Measurements from ENCODE around the gene TANC1.
A peak's percentile ranks its signal among the peaks of the same experiment; 100 is the strongest.

TANC1 gene

GRCh38 chr2:159196393-159196925 is 228.0 kb downstream of the TANC1 start:
- no peak for DNase-seq (ENCODE audit: low spot score)

GRCh38 chr2:159199236-159199635 is 230.8 kb downstream of the TANC1 start:
- DNase-seq (ENCODE audit: low spot score), result no peak

- no peak for DNase-seq (ENCODE audit: low spot score)
Observed at GRCh38 chr2:159199761-159200465, 231.5 kb downstream of the TANC1 start.

- no peak for DNase-seq (ENCODE audit: low spot score)
Observed at GRCh38 chr2:159200498-159200897, 232.1 kb downstream of the TANC1 start.

- no peak for DNase-seq (ENCODE audit: low spot score)
Observed at GRCh38 chr2:159201360-159202063, 233.1 kb downstream of the TANC1 start.

- no peak for DNase-seq (ENCODE audit: low spot score)
Observed at GRCh38 chr2:159202568-159203071, 234.2 kb downstream of the TANC1 start.

- DNase-seq (ENCODE audit: low spot score), result no peak
Observed at GRCh38 chr2:159204381-159205144, 236.1 kb downstream of the TANC1 start.

- DNase-seq (ENCODE audit: low spot score), result no peak
Observed at GRCh38 chr2:159206736-159207380, 238.4 kb downstream of the TANC1 start.

- DNase-seq (ENCODE audit: low spot score), result no peak
Observed at GRCh38 chr2:159208438-159208837, 240.0 kb downstream of the TANC1 start.

GRCh38 chr2:159209341-159210306 is 241.2 kb downstream of the TANC1 start:
- DNase-seq (ENCODE audit: low spot score), result peak; percentile 38

- peak; percentile 68 for DNase-seq (ENCODE audit: low spot score)
Observed at GRCh38 chr2:159211447-159212396, 243.3 kb downstream of the TANC1 start.

GRCh38 chr2:159213296-159213695 is 244.9 kb downstream of the TANC1 start:
- DNase-seq (ENCODE audit: low spot score), result no peak

GRCh38 chr2:159214325-159214865 is 246.0 kb downstream of the TANC1 start:
- DNase-seq (ENCODE audit: low spot score), result no peak

GRCh38 chr2:159215116-159215515 is 246.7 kb downstream of the TANC1 start:
- DNase-seq (ENCODE audit: low spot score), result no peak

GRCh38 chr2:159217676-159218075 is 249.2 kb downstream of the TANC1 start:
- DNase-seq (ENCODE audit: low spot score), result no peak

- peak; percentile 19 for DNase-seq (ENCODE audit: low spot score)
Observed at GRCh38 chr2:159218389-159218788, 249.9 kb downstream of the TANC1 start.

GRCh38 chr2:159219394-159219998 is 251.1 kb downstream of the TANC1 start:
- no peak for DNase-seq (ENCODE audit: low spot score)

GRCh38 chr2:159224061-159224813 is 255.8 kb downstream of the TANC1 start:
- DNase-seq (ENCODE audit: low spot score), result no peak
